ENCODE data around the gene POLE.
A peak's percentile ranks its signal among the peaks of the same experiment; 100 is the strongest.

POLE gene

GRCh38 chr12:132687211-132688164 lies at the start of gene POLE, which contains the start of gene PXMP2:
POLE (minus strand) TSS chr12:132687342; CDS start chr12:132687315, 27 bp downstream.
PXMP2 (plus strand) TSS chr12:132687587; CDS start chr12:132687671, 84 bp downstream.
- H3K4me1 ChIP-seq (ENCODE audit: control insufficient read depth, low read depth, low read length), result no peaks in the 10 kb centered on the region
- peak within 1 kb of the TSS; percentile 58 for H3K4me3 ChIP-seq (ENCODE audit: low read length)
- H3K27ac ChIP-seq (ENCODE audit: low read length), result no peak within 1 kb of the TSS
- H3K27me3 ChIP-seq (ENCODE audit: control insufficient read depth, insufficient read depth, low read length), result peaks cover 12% of the 10 kb centered on the region
- H3K36me3 ChIP-seq (ENCODE audit: control insufficient read depth, low read depth, low read length), result no peaks in the 10 kb centered on the region
- no peaks in the 10 kb centered on the region for H3K9me3 ChIP-seq (ENCODE audit: control insufficient read depth, low read depth, low read length)
- H3K9ac ChIP-seq (ENCODE audit: low read length), result peak within 1 kb of the TSS; percentile 67

GRCh38 chr12:132736913-132737312 lies 49.8 kb upstream of the POLE start:
- Histone ChIP-seq H3K36me3 (ENCODE audit: control insufficient read depth, low read depth, low read length) (peaks cover 91% of the 10 kb centered on the region), H3K9me3 (ENCODE audit: control insufficient read depth, low read depth, low read length) (no peaks in the 10 kb centered on the region), H3K4me1 (ENCODE audit: control insufficient read depth, low read depth, low read length) (no peaks in the 10 kb centered on the region), H3K27me3 (ENCODE audit: control insufficient read depth, insufficient read depth, low read length) (no peaks in the 10 kb centered on the region), H3K27ac (ENCODE audit: low read length) (no peak overlapping the region), H3K9ac (ENCODE audit: low read length) (no peak overlapping the region), H3K4me3 (ENCODE audit: low read length) (no peak overlapping the region)

- Histone ChIP-seq H3K9me3 (ENCODE audit: control insufficient read depth, low read depth, low read length) (no peaks in the 10 kb centered on the region), H3K9ac (ENCODE audit: low read length) (no peak overlapping the region), H3K27ac (ENCODE audit: low read length) (no peak overlapping the region), H3K4me3 (ENCODE audit: low read length) (no peak overlapping the region), H3K4me1 (ENCODE audit: control insufficient read depth, low read depth, low read length) (no peaks in the 10 kb centered on the region), H3K27me3 (ENCODE audit: control insufficient read depth, insufficient read depth, low read length) (no peaks in the 10 kb centered on the region), H3K36me3 (ENCODE audit: control insufficient read depth, low read depth, low read length) (peaks cover 91% of the 10 kb centered on the region)
Observed at GRCh38 chr12:132736378-132736777, 49.2 kb upstream of the POLE start.

GRCh38 chr12:132735496-132735895 lies 48.4 kb upstream of the POLE start:
- no peaks in the 10 kb centered on the region for H3K9me3 ChIP-seq (ENCODE audit: control insufficient read depth, low read depth, low read length)
- no peak overlapping the region for H3K4me3 ChIP-seq (ENCODE audit: low read length)
- H3K36me3 ChIP-seq (ENCODE audit: control insufficient read depth, low read depth, low read length), result peaks cover 91% of the 10 kb centered on the region
- no peak overlapping the region for H3K27ac ChIP-seq (ENCODE audit: low read length)
- no peak overlapping the region for H3K9ac ChIP-seq (ENCODE audit: low read length)
- no peaks in the 10 kb centered on the region for H3K4me1 ChIP-seq (ENCODE audit: control insufficient read depth, low read depth, low read length)
- H3K27me3 ChIP-seq (ENCODE audit: control insufficient read depth, insufficient read depth, low read length), result no peaks in the 10 kb centered on the region

- Histone ChIP-seq H3K4me3 (ENCODE audit: low read length) (no peak overlapping the region), H3K9me3 (ENCODE audit: control insufficient read depth, low read depth, low read length) (no peaks in the 10 kb centered on the region), H3K27me3 (ENCODE audit: control insufficient read depth, insufficient read depth, low read length) (no peaks in the 10 kb centered on the region), H3K9ac (ENCODE audit: low read length) (no peak overlapping the region), H3K27ac (ENCODE audit: low read length) (no peak overlapping the region), H3K4me1 (ENCODE audit: control insufficient read depth, low read depth, low read length) (no peaks in the 10 kb centered on the region), H3K36me3 (ENCODE audit: control insufficient read depth, low read depth, low read length) (peaks cover 86% of the 10 kb centered on the region)
Observed at GRCh38 chr12:132734206-132734605, 47.1 kb upstream of the POLE start.

- H3K9ac ChIP-seq (ENCODE audit: low read length), result no peak overlapping the region
- H3K27ac ChIP-seq (ENCODE audit: low read length), result no peak overlapping the region
- H3K4me3 ChIP-seq (ENCODE audit: low read length), result no peak overlapping the region
- no peaks in the 10 kb centered on the region for H3K4me1 ChIP-seq (ENCODE audit: control insufficient read depth, low read depth, low read length)
- H3K27me3 ChIP-seq (ENCODE audit: control insufficient read depth, insufficient read depth, low read length), result no peaks in the 10 kb centered on the region
- no peaks in the 10 kb centered on the region for H3K9me3 ChIP-seq (ENCODE audit: control insufficient read depth, low read depth, low read length)
- H3K36me3 ChIP-seq (ENCODE audit: control insufficient read depth, low read depth, low read length), result peaks cover 91% of the 10 kb centered on the region
Observed at GRCh38 chr12:132731574-132731973, 44.4 kb upstream of the POLE start.

GRCh38 chr12:132730353-132730752 lies 43.2 kb upstream of the POLE start:
- no peak overlapping the region for H3K27ac ChIP-seq (ENCODE audit: low read length)
- no peaks in the 10 kb centered on the region for H3K27me3 ChIP-seq (ENCODE audit: control insufficient read depth, insufficient read depth, low read length)
- H3K9me3 ChIP-seq (ENCODE audit: control insufficient read depth, low read depth, low read length), result no peaks in the 10 kb centered on the region
- no peaks in the 10 kb centered on the region for H3K4me1 ChIP-seq (ENCODE audit: control insufficient read depth, low read depth, low read length)
- H3K36me3 ChIP-seq (ENCODE audit: control insufficient read depth, low read depth, low read length), result peaks cover 92% of the 10 kb centered on the region
- H3K9ac ChIP-seq (ENCODE audit: low read length), result no peak overlapping the region
- no peak overlapping the region for H3K4me3 ChIP-seq (ENCODE audit: low read length)

GRCh38 chr12:132729541-132730320 lies 42.6 kb upstream of the POLE start:
- Histone ChIP-seq H3K9me3 (ENCODE audit: control insufficient read depth, low read depth, low read length) (no peaks in the 10 kb centered on the region), H3K4me3 (ENCODE audit: low read length) (no peak overlapping the region), H3K27ac (ENCODE audit: low read length) (no peak overlapping the region), H3K4me1 (ENCODE audit: control insufficient read depth, low read depth, low read length) (no peaks in the 10 kb centered on the region), H3K27me3 (ENCODE audit: control insufficient read depth, insufficient read depth, low read length) (no peaks in the 10 kb centered on the region), H3K36me3 (ENCODE audit: control insufficient read depth, low read depth, low read length) (peaks cover 92% of the 10 kb centered on the region), H3K9ac (ENCODE audit: low read length) (no peak overlapping the region)

- Histone ChIP-seq H3K4me3 (ENCODE audit: low read length) (no peak overlapping the region), H3K36me3 (ENCODE audit: control insufficient read depth, low read depth, low read length) (peaks cover 92% of the 10 kb centered on the region), H3K27me3 (ENCODE audit: control insufficient read depth, insufficient read depth, low read length) (no peaks in the 10 kb centered on the region), H3K9me3 (ENCODE audit: control insufficient read depth, low read depth, low read length) (no peaks in the 10 kb centered on the region), H3K9ac (ENCODE audit: low read length) (no peak overlapping the region), H3K4me1 (ENCODE audit: control insufficient read depth, low read depth, low read length) (no peaks in the 10 kb centered on the region), H3K27ac (ENCODE audit: low read length) (no peak overlapping the region)
Observed at GRCh38 chr12:132728502-132728901, 41.4 kb upstream of the POLE start.

- H3K4me1 ChIP-seq (ENCODE audit: control insufficient read depth, low read depth, low read length), result no peaks in the 10 kb centered on the region
Observed at GRCh38 chr12:132727091-132727794, 40.1 kb upstream of the POLE start.

GRCh38 chr12:132726386-132726785 lies 39.2 kb upstream of the POLE start:
- Histone ChIP-seq H3K4me3 (ENCODE audit: low read length) (no peak overlapping the region), H3K36me3 (ENCODE audit: control insufficient read depth, low read depth, low read length) (peaks cover 80% of the 10 kb centered on the region), H3K9ac (ENCODE audit: low read length) (no peak overlapping the region), H3K27me3 (ENCODE audit: control insufficient read depth, insufficient read depth, low read length) (no peaks in the 10 kb centered on the region), H3K4me1 (ENCODE audit: control insufficient read depth, low read depth, low read length) (no peaks in the 10 kb centered on the region), H3K9me3 (ENCODE audit: control insufficient read depth, low read depth, low read length) (no peaks in the 10 kb centered on the region), H3K27ac (ENCODE audit: low read length) (no peak overlapping the region)

More at GRCh38 chr12:132727091-132727794, 40.1 kb upstream of the POLE start:
- H3K36me3 ChIP-seq (ENCODE audit: control insufficient read depth, low read depth, low read length), result peaks cover 85% of the 10 kb centered on the region
- no peak overlapping the region for H3K27ac ChIP-seq (ENCODE audit: low read length)
- no peaks in the 10 kb centered on the region for H3K27me3 ChIP-seq (ENCODE audit: control insufficient read depth, insufficient read depth, low read length)
- no peak overlapping the region for H3K4me3 ChIP-seq (ENCODE audit: low read length)
- H3K9me3 ChIP-seq (ENCODE audit: control insufficient read depth, low read depth, low read length), result no peaks in the 10 kb centered on the region
- no peak overlapping the region for H3K9ac ChIP-seq (ENCODE audit: low read length)

Measured in iPS-18a (cell line).